ENCODE measurements around the gene BTG1. TPM values are rescaled to one million over a fixed set of nuclear protein-coding genes. Genes with fewer than 3 reads are reported as not detected.

Gene BTG1
- total RNA-seq (2022; extraction: Qiagen RNA extraction) = 73.2 to 100 TPM (median 81.6 TPM) in 5 replicates

GRCh38 chr12:92145731-92146496 lies at the start of gene BTG1:
TSS of gene BTG1 (minus strand) at chr12:92145846. CDS start at chr12:92145535, 311 bp downstream.

